Measurements from ENCODE around the gene ATRAID. TPM values are rescaled to one million over a fixed set of nuclear protein-coding genes. Genes with fewer than 3 reads are reported as not detected.
A peak's percentile ranks its signal among the peaks of the same experiment; 100 is the strongest.

Gene ATRAID
- total RNA-seq, 1 donor from 2014 or later: 79.0 TPM

DNA sequence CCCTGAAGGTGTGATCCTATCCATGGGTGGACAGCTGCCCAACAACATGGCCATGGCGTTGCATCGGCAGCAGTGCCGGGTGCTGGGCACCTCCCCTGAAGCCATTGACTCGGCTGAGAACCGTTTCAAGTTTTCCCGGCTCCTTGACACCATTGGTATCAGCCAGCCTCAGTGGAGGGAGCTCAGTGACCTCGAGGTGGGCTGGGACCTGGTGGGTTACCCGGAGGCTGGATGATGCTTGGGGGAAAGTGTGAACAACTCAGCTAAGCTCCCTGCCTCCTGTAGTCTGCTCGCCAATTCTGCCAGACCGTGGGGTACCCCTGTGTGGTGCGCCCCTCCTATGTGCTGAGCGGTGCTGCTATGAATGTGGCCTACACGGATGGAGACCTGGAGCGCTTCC lies 21.5 kb downstream of the ATRAID start:
- H3K4me3 Mint-ChIP-seq (ENCODE audit: unreplicated experiment): no peak overlapping the region
- H3K27ac Mint-ChIP-seq (ENCODE audit: unreplicated experiment): no peak overlapping the region
- TF ChIP-seq, protein P1, sequence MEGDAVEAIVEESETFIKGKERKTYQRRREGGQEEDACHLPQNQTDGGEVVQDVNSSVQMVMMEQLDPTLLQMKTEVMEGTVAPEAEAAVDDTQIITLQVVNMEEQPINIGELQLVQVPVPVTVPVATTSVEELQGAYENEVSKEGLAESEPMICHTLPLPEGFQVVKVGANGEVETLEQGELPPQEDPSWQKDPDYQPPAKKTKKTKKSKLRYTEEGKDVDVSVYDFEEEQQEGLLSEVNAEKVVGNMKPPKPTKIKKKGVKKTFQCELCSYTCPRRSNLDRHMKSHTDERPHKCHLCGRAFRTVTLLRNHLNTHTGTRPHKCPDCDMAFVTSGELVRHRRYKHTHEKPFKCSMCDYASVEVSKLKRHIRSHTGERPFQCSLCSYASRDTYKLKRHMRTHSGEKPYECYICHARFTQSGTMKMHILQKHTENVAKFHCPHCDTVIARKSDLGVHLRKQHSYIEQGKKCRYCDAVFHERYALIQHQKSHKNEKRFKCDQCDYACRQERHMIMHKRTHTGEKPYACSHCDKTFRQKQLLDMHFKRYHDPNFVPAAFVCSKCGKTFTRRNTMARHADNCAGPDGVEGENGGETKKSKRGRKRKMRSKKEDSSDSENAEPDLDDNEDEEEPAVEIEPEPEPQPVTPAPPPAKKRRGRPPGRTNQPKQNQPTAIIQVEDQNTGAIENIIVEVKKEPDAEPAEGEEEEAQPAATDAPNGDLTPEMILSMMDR (IDR thresholded peaks at IDR 0.05): no peak
- H3K9me3 Mint-ChIP-seq (ENCODE audit: low read depth): no peaks in the 10 kb centered on the region
- peaks cover 56% of the 10 kb centered on the region for H3K36me3 Mint-ChIP-seq (ENCODE audit: low read depth)
- DNase-seq (ENCODE audit: low spot score): no peak
- no peaks in the 10 kb centered on the region for H3K4me1 Mint-ChIP-seq (ENCODE audit: low read depth)
- H3K27me3 Mint-ChIP-seq (ENCODE audit: low read depth): no peaks in the 10 kb centered on the region

DNA sequence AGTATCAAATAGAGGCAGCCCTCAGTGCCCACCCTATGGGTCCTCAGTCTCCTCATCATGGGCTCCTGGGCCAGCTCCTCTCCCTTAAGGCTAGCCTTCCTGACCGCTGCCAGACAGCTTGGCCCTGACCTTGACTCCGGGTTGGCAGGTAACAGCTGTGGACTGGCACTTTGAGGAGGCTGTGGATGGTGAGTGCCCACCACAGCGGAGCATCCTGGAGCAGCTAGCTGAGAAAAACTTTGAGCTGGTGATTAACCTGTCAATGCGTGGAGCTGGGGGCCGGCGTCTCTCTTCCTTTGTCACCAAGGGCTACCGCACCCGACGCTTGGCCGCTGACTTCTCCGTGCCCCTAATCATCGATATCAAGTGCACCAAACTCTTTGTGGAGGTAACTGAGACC lies 24.3 kb downstream of the ATRAID start:
- TF ChIP-seq, protein P1 (IDR thresholded peaks at IDR 0.05): no peak
- peak; percentile 49 for DNase-seq (ENCODE audit: low spot score)
- no peaks in the 10 kb centered on the region for H3K27me3 Mint-ChIP-seq (ENCODE audit: low read depth)
- no peak overlapping the region for H3K4me3 Mint-ChIP-seq (ENCODE audit: unreplicated experiment)
- no peak overlapping the region for H3K27ac Mint-ChIP-seq (ENCODE audit: unreplicated experiment)
- no peaks in the 10 kb centered on the region for H3K4me1 Mint-ChIP-seq (ENCODE audit: low read depth)
- H3K36me3 Mint-ChIP-seq (ENCODE audit: low read depth): peaks cover 73% of the 10 kb centered on the region
- no peaks in the 10 kb centered on the region for H3K9me3 Mint-ChIP-seq (ENCODE audit: low read depth)

DNA sequence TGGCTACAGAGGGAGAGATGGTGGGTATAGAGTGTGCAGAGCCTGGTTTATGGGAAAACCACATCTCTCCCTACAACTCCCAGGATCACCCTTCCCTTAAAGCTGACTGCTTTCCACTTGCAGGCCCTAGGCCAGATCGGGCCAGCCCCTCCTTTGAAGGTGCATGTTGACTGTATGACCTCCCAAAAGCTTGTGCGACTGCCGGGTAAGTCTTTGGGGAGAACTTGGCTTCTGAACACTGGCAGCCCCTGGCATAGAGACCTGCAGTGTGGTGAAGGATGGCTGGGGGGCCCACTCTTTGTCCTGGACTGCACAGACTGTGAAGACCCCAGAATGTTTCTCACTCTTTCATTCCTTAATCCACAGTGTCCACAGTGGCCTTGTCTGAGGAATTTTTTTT lies 24.8 kb downstream of the ATRAID start:
- Mint-ChIP-seq H3K27ac (ENCODE audit: unreplicated experiment) (no peak overlapping the region), H3K9me3 (ENCODE audit: low read depth) (no peaks in the 10 kb centered on the region), H3K4me3 (ENCODE audit: unreplicated experiment) (no peak overlapping the region), H3K27me3 (ENCODE audit: low read depth) (no peaks in the 10 kb centered on the region), H3K36me3 (ENCODE audit: low read depth) (peaks cover 73% of the 10 kb centered on the region), H3K4me1 (ENCODE audit: low read depth) (no peaks in the 10 kb centered on the region)
- peak; percentile 57 for DNase-seq (ENCODE audit: low spot score)
- TF ChIP-seq, protein P1 (IDR thresholded peaks at IDR 0.05): no peak

GRCh38 chr2:27237341-27237945 lies 25.6 kb downstream of the ATRAID start:
- peak; percentile 72 for DNase-seq (ENCODE audit: low spot score)
- no peaks in the 10 kb centered on the region for H3K27me3 Mint-ChIP-seq (ENCODE audit: low read depth)
- TF ChIP-seq, protein P1 (IDR thresholded peaks at IDR 0.05): no peak
- H3K4me1 Mint-ChIP-seq (ENCODE audit: low read depth): no peaks in the 10 kb centered on the region
- no peak overlapping the region for H3K4me3 Mint-ChIP-seq (ENCODE audit: unreplicated experiment)
- H3K36me3 Mint-ChIP-seq (ENCODE audit: low read depth): peaks cover 76% of the 10 kb centered on the region
- no peak overlapping the region for H3K27ac Mint-ChIP-seq (ENCODE audit: unreplicated experiment)
- no peaks in the 10 kb centered on the region for H3K9me3 Mint-ChIP-seq (ENCODE audit: low read depth)

DNA sequence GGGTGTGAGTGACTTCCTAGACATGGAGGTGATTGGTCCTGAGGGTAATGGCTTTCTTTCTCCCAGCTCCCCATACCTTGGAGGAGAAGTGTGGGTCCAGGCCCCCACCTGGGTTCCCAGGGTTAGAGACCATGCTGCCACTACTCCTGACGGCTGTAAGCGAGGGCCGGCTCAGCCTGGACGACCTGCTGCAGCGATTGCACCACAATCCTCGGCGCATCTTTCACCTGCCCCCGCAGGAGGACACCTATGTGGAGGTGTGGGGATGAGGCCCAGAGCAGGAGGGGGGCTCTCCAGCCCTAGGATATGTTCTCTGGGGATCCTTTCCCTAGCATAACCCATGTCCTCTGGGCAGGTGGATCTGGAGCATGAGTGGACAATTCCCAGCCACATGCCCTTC lies 27.1 kb downstream of the ATRAID start:
- Mint-ChIP-seq H3K4me3 (ENCODE audit: unreplicated experiment) (no peak overlapping the region), H3K27ac (ENCODE audit: unreplicated experiment) (no peak overlapping the region), H3K4me1 (ENCODE audit: low read depth) (no peaks in the 10 kb centered on the region), H3K27me3 (ENCODE audit: low read depth) (no peaks in the 10 kb centered on the region), H3K36me3 (ENCODE audit: low read depth) (peaks cover 76% of the 10 kb centered on the region), H3K9me3 (ENCODE audit: low read depth) (no peaks in the 10 kb centered on the region)
- peak; percentile 72 for DNase-seq (ENCODE audit: low spot score)
- TF ChIP-seq, protein P1 (IDR thresholded peaks at IDR 0.05): no peak

All from chondrocyte (in vitro differentiated cells).